ENCODE data around the gene DKK3.

DKK3 gene

DNA sequence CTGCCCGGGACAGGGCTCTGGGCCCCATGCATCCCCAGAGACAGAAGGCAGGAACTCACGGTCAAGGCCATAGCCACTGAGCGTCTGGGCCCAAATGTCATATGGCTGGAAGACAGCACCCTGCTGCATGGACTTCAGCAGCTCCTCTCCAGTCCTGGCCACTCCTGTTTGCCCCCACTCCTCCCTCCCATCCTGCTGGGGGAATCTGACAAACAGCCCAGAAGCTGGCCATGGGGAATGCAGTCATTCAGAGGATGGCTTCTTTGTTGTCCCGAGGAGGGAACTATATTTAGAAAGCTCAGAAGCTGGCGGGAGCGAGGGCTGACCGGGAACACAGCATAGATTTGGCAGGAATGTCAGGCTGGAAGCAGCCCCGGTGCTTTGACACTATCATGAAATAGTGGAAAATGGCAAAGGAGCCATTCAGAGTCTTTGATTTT is 35.0 kb downstream of the DKK3 start:
- no peak for DNase-seq (ENCODE audit: insufficient read length, low spot score)
- TF ChIP-seq TAF1 (IDR thresholded peaks at IDR 0.05; ENCODE audit: low read depth, low read length) (no peak), PAX5 (IDR thresholded peaks at IDR 0.05; ENCODE audit: insufficient read depth, low read length, severe bottlenecking) (no peak), POLR2AphosphoS5 (IDR thresholded peaks at IDR 0.05; ENCODE audit: low read depth, low read length) (no peak), SPI1 (IDR thresholded peaks at IDR 0.05; ENCODE audit: low read depth, low read length) (no peak), POLR2A (IDR thresholded peaks at IDR 0.05; ENCODE audit: low read depth, low read length) (no peak), POU2F2 (IDR thresholded peaks at IDR 0.05; ENCODE audit: low read depth, low read length) (no peak)
- FAIRE-seq = no peak

DNA sequence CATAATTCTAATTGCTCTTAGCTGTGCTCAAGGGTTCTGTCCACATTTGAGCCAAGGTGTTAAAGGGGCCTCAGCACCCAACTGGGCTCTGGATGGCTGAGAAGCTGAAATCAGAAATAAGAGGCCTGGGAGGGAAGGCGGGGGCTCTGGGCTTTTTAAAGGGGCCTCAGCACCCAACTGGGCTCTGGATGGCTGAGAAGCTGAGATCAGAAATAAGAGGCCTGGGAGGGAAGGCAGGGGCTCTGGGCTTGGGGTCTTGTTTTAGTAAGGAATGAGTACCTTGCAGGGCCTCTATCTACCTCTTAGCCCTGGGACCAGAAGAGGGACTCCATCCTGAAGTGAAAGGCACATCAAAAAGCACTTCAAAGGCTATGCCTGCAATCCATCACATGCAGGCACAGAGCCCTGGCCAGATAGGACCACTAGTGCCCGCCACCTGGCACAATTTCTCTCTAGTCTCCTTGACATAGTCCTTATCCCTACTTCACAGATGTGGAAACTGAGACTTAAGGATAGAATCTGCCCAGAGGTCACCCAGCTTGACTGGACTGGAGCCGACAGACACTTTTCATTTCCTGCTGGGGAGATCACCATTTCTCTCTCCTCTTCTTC is 35.6 kb downstream of the DKK3 start:
- no peak for FAIRE-seq
- no peak for TF ChIP-seq POU2F2 (IDR thresholded peaks at IDR 0.05; ENCODE audit: low read depth, low read length)
- TF ChIP-seq POLR2AphosphoS5 (IDR thresholded peaks at IDR 0.05; ENCODE audit: low read depth, low read length) = no peak
- TF ChIP-seq TAF1 (IDR thresholded peaks at IDR 0.05; ENCODE audit: low read depth, low read length) = no peak
- TF ChIP-seq PAX5 (IDR thresholded peaks at IDR 0.05; ENCODE audit: insufficient read depth, low read length, severe bottlenecking) = no peak
- TF ChIP-seq POLR2A (IDR thresholded peaks at IDR 0.05; ENCODE audit: low read depth, low read length) = no peak
- TF ChIP-seq SPI1 (IDR thresholded peaks at IDR 0.05; ENCODE audit: low read depth, low read length) = no peak

DNA sequence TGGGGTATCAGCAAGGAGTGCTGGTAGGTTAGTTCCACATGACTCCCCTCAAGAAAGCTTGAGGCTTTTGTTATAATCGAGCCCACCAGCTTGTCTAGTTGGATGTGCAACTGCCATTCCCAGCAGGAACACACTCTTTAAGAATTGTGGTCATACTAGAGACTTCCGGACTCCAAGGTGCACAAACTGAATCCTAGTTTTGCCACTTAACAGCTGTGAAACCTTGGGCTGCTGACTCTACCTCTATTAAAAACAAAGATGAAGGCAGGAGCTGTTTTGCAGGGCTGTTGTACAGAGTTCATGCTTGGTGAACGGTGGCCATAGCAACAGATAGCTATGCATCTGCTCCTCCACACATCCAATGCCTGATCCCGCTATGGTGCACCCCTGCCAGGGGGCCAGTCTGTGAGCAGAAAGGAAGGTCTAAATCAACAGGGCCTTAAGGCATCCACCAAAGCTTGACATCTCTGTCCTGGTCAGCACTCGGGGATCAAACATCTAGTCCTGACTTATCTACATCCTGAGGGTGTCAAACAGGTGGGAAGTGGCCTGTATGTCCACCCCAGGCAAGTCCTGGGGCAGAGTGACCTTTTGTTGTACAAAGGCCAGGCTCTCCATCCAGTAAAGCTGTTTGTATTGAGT is 36.4 kb downstream of the DKK3 start:
- FAIRE-seq (no peak), DNase-seq (ENCODE audit: insufficient read length, low spot score) (no peak)
- TF ChIP-seq PAX5 (IDR thresholded peaks at IDR 0.05; ENCODE audit: insufficient read depth, low read length, severe bottlenecking) (no peak), POLR2A (IDR thresholded peaks at IDR 0.05; ENCODE audit: low read depth, low read length) (no peak), TAF1 (IDR thresholded peaks at IDR 0.05; ENCODE audit: low read depth, low read length) (no peak), POLR2AphosphoS5 (IDR thresholded peaks at IDR 0.05; ENCODE audit: low read depth, low read length) (no peak), SPI1 (IDR thresholded peaks at IDR 0.05; ENCODE audit: low read depth, low read length) (no peak), POU2F2 (IDR thresholded peaks at IDR 0.05; ENCODE audit: low read depth, low read length) (no peak)

More for the DNA sequence above, 35.6 kb downstream of the DKK3 start:
- no peak for DNase-seq (ENCODE audit: insufficient read length, low spot score)

DNA sequence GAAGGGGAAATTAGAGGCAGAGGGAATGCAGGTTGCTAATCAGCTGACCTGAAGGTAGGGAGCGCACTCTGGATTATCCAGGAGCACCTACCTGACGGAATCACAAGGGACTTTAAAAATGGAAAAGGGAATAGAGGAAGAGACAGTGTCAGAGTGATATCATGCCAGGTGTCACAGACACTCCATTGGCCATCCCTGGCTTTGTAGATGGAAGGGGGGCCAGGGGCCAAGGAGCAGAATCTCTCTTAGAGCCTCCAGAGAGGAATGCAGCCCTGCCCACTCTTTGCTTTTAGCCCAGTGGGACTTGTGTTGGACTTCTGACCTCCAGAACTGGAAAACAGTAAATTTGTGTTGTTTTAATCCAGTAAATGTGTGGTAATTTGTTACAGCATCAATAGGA is 37.9 kb downstream of the DKK3 start:
- TF ChIP-seq SPI1 (IDR thresholded peaks at IDR 0.05; ENCODE audit: low read depth, low read length) (no peak), PAX5 (IDR thresholded peaks at IDR 0.05; ENCODE audit: insufficient read depth, low read length, severe bottlenecking) (no peak), POLR2AphosphoS5 (IDR thresholded peaks at IDR 0.05; ENCODE audit: low read depth, low read length) (no peak), TAF1 (IDR thresholded peaks at IDR 0.05; ENCODE audit: low read depth, low read length) (no peak), POLR2A (IDR thresholded peaks at IDR 0.05; ENCODE audit: low read depth, low read length) (no peak)
- DNase-seq (ENCODE audit: insufficient read length, low spot score) (no peak), FAIRE-seq (no peak)

DNA sequence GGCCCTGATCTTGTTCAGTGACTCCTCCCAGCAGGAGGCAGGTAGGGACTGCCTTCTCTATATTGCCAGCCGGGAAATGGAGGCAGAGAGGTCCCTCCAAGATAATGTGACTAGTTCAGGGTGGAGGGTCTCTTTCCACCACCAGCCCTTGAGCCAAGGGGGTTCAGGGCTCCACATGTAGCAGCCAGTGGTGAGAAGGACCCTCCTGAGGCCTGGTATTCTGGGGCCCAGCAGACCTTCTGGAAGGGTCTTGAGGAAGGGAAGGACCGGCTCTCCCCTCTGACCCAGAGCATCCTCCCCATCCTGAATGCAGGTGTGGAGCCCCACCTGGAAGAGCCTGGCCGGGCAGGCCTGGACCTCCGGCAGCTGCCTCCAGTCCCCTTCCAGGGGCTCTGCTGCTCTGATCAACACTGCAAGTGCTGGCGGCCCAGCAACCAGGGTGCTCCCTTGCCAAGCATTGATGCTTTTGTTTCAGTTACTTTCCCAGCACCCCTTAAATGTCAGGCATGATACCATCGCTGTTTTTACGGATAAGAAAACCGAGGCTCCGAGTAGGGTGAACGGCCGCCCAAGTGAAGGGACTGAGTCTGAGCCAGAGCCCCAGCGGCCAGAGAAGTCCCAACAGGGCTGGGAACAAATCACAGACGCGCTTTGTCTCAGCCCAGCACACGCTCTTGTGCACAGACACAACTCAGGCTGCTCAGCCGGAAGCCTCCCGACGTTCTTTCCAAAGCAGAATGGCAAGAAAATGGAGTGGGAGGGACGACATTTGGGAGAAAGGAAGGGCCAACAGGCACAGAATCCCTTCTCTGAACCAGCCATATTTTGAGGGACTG is 38.8 kb downstream of the DKK3 start:
- TF ChIP-seq PAX5 (IDR thresholded peaks at IDR 0.05; ENCODE audit: insufficient read depth, low read length, severe bottlenecking) (no peak), POLR2AphosphoS5 (IDR thresholded peaks at IDR 0.05; ENCODE audit: low read depth, low read length) (no peak)
- FAIRE-seq (no peak), DNase-seq (ENCODE audit: insufficient read length, low spot score) (no peak)

DNA sequence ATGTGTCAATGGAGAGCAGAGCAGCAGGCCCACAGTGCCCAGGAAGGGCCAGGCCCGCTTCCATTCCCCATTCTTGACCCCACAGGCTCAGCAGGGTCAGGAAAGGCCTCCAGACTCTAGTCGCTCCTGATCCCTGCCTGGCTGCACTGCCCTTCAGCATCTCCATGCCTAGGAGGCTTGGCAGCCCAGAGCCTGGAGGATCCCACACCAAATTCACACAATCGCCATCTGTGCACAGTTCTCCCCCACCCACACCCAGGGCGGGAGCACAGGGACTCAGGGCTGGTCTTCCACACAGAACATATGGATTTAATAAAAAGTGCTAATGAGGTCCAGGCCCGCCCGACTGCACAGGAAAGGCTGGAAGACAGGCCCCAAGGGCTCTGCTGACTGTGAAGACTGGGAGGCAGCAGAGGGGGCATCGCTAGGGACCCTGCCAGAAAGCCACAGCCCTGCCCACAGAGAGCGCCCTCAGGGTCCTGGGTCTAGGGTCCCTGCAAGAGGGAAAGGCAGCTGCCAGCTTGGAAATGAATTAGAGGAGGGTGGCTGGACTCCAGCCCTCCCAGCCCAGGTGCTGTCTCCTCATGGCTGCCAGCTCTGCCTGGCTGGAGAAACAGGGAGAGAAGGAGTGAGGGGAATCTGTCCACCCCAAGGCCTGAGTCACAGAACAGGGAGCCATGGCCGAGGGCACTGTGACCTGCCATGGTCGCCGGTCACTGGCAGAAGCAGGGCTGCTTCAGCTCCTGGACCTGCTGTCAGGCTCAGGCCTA is 39.7 kb downstream of the DKK3 start:
- no peak for DNase-seq (ENCODE audit: insufficient read length, low spot score)
- FAIRE-seq = no peak
- no peak for TF ChIP-seq SPI1 (IDR thresholded peaks at IDR 0.05; ENCODE audit: low read depth, low read length)

DNA sequence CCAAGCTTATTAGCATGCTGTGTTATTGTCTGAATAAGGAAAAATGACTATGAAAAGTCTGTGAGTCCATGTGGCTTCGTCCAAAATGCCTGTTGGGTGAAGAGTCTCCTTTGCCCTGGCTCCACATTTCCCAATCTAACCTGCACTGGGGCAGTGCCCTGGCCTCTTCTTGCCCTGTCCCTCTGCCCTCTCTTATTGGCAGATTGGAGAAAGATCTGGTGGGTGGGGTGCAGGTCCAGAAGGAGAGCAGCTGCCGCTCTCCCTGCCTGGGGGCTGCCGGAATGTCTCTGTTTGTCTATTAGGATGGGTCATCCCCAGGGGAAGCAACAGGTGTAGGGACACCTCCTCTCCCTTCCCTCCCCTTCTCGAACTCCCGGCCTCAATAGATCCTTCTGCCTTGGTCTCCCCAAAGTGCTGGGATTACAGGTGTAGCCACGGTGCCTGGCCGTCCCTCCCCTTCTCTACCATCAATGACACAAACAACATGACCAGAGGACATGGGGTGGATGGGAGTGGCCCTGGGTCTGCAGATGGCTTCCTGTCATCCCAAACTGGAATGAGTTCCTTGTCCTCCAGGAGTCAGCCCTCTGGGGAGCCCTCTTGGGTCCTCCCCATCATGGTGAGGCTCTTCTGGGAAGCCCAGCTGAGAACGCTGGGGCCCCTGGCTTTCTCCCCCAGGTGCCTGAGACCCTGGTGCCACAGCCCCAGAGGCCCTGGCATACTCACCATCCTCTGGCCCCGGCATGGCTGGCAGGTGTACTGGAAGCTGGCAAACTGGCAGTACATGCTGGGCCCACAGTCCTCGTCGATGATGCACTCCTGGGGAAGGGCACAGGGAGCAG is 40.5 kb downstream of the DKK3 start:
- TF ChIP-seq POU2F2 (IDR thresholded peaks at IDR 0.05; ENCODE audit: low read depth, low read length) (no peak), SPI1 (IDR thresholded peaks at IDR 0.05; ENCODE audit: low read depth, low read length) (no peak), POLR2AphosphoS5 (IDR thresholded peaks at IDR 0.05; ENCODE audit: low read depth, low read length) (no peak), TAF1 (IDR thresholded peaks at IDR 0.05; ENCODE audit: low read depth, low read length) (no peak), PAX5 (IDR thresholded peaks at IDR 0.05; ENCODE audit: insufficient read depth, low read length, severe bottlenecking) (no peak), POLR2A (IDR thresholded peaks at IDR 0.05; ENCODE audit: low read depth, low read length) (no peak)
- FAIRE-seq (no peak), DNase-seq (ENCODE audit: insufficient read length, low spot score) (no peak)

DNA sequence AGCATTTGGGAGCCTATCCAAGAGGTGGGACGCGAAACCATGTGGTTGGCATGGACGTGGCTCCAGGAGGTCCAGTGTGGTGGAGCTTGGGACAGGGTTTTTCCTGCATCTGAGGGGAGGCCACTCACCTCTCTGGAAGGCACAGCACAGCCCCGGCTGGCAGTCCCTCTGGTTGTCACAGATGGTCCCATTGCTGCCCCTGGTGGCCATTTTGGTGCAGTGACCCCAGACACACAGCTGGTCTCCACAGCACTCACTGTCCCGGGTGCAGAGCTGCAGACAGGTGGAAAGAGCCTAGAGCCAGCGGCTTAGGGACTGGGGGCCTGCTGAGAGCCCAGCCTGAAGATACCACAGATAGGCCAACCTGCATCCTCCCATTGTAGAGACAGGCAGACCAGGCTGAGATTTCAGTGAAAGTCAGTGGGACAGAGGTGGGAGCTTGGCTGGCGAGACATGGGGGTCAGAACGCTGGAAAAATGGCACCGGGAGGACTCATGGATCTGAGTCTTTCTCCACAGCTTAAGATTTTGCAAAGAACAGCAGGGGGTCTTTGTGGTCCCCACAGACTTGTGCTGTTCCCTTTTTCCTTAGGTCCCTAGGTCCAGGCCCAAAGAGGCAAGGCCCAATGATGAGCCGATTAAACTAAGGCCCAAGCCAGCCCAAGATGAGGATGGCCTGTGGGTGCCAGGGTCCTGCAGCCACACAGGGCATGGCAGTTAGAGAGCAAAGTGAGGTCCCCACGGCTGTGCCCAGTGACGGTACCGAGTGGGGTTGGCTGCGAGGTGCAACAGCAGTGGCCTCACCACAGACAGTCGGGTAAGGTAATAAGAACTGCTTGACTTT is 41.4 kb downstream of the DKK3 start:
- DNase-seq (ENCODE audit: insufficient read length, low spot score) (peak; percentile 79), FAIRE-seq (peak; percentile 76)
- TF ChIP-seq POLR2AphosphoS5 (IDR thresholded peaks at IDR 0.05; ENCODE audit: low read depth, low read length) = no peak
- no peak for TF ChIP-seq PAX5 (IDR thresholded peaks at IDR 0.05; ENCODE audit: insufficient read depth, low read length, severe bottlenecking)
- no peak for TF ChIP-seq TAF1 (IDR thresholded peaks at IDR 0.05; ENCODE audit: low read depth, low read length)
- no peak for TF ChIP-seq POU2F2 (IDR thresholded peaks at IDR 0.05; ENCODE audit: low read depth, low read length)
- TF ChIP-seq SPI1 (IDR thresholded peaks at IDR 0.05; ENCODE audit: low read depth, low read length) = no peak
- no peak for TF ChIP-seq POLR2A (IDR thresholded peaks at IDR 0.05; ENCODE audit: low read depth, low read length)
